Middle frontal gyrus (tissue), 1 donor: ENCODE data around the gene KRT76.
"Not testable (repeated sequence)": the region's sequence is repeated elsewhere in the genome, so short reads cannot be mapped to it uniquely, and the experiment has no call there.

ENCODE experiments used
- DNase-seq: peaks from one replicate; pipeline ENCODE4 v3.0.0-alpha.2; 2015; ENCODE audit warnings: low spot score; ENCODE audit errors: extremely low spot score

The KRT76 gene

GRCh38 chr12:52781399-52782082, 4.4 kb upstream of the KRT76 start:
- no peak for DNase-seq

- no peak for DNase-seq
Measured at GRCh38 chr12:52779914-52780313, 2.8 kb upstream of the KRT76 start.

GRCh38 chr12:52778833-52779232, 1.7 kb upstream of the KRT76 start:
- no peak for DNase-seq

- DNase-seq = no peak
Measured at GRCh38 chr12:52777566-52777965, 421 bp upstream of the KRT76 start.

- no peak for DNase-seq
Measured at GRCh38 chr12:52776435-52776834, 710 bp downstream of the KRT76 start.

- DNase-seq = no peak
Measured at GRCh38 chr12:52774629-52775250, 2.4 kb downstream of the KRT76 start.

GRCh38 chr12:52772772-52773171, 4.4 kb downstream of the KRT76 start:
- no peak for DNase-seq

- DNase-seq = no peak
Measured at GRCh38 chr12:52772188-52772587, 5.0 kb downstream of the KRT76 start.

- no peak for DNase-seq
Measured at GRCh38 chr12:52771505-52771904, 5.6 kb downstream of the KRT76 start.

GRCh38 chr12:52771088-52771487, 6.1 kb downstream of the KRT76 start:
- DNase-seq = no peak

GRCh38 chr12:52769946-52770345, 7.2 kb downstream of the KRT76 start:
- DNase-seq = no peak

GRCh38 chr12:52769354-52769753, 7.8 kb downstream of the KRT76 start:
- DNase-seq = no peak

- DNase-seq = no peak
Measured at GRCh38 chr12:52768479-52769200, 8.5 kb downstream of the KRT76 start.

- DNase-seq = no peak
Measured at GRCh38 chr12:52767427-52767826, 9.7 kb downstream of the KRT76 start.

GRCh38 chr12:52767020-52767379, 10.1 kb downstream of the KRT76 start:
- no peak for DNase-seq

GRCh38 chr12:52766351-52767019, 10.7 kb downstream of the KRT76 start:
- no peak for DNase-seq

GRCh38 chr12:52765702-52766101, 11.4 kb downstream of the KRT76 start:
- no peak for DNase-seq

- DNase-seq = no peak
Measured at GRCh38 chr12:52763991-52764390, 13.2 kb downstream of the KRT76 start.

- DNase-seq = no peak
Measured at GRCh38 chr12:52763036-52763659, 14.0 kb downstream of the KRT76 start.

GRCh38 chr12:52761802-52762201, 15.3 kb downstream of the KRT76 start:
- DNase-seq = no peak

GRCh38 chr12:52761218-52761617, 15.9 kb downstream of the KRT76 start:
- not testable (repeated sequence) for DNase-seq

- DNase-seq = no peak
Measured at GRCh38 chr12:52760623-52761022, 16.5 kb downstream of the KRT76 start.
